Naive thymus-derived CD4-positive, alpha-beta T cell (primary cell): ENCODE data around the gene DNASE1. TPM values are rescaled to one million over a fixed set of nuclear protein-coding genes. Genes with fewer than 3 reads are reported as not detected.
A peak's percentile ranks its signal among the peaks of the same experiment; 100 is the strongest.
"Not testable (repeated sequence)": the region's sequence is repeated elsewhere in the genome, so short reads cannot be mapped to it uniquely, and the experiment has no call there.

ENCODE experiments used
- ATAC-seq: fragments of 150-1000 bp; cut with Tn5 transposase; 2 replicates; pipeline ENCODE4 v1.10.0; 2021; ENCODE audit warnings: mild to moderate bottlenecking, moderate library complexity
- CTCF ChIA-PET: fragments of 350-600 bp; sonication (Branson Sonifier 250); formaldehyde crosslinking; loops from one replicate; lab custom pipeline; 2021; ENCODE audit warnings: antibody characterized with exemption; lab: Charles Lee
- POLR2A ChIA-PET: fragments of 350-600 bp; sonication (Branson Sonifier 250); formaldehyde crosslinking; loops from one replicate; lab custom pipeline; 2021; ENCODE audit warnings: antibody characterized with exemption, inconsistent platforms; lab: Charles Lee
- DNase-seq, 9 donors: peaks; one replicate each; pipeline versions ENCODE4 v3.0.0 to v3.0.0-alpha.2; 2020 to 2022; ENCODE audit warnings: mixed read lengths in 1 of 9
- H3K27ac ChIP-seq: one replicate; pipeline ENCODE4 v1.7.0; 2013; ENCODE audit warnings: mild to moderate bottlenecking, low read depth, low read length, moderate library complexity
- H3K27me3 ChIP-seq, 2 donors: one replicate each; pipeline ENCODE4 v1.7.0; 2013; ENCODE audit warnings: low read length in 2 of 2, mild to moderate bottlenecking in 2 of 2, moderate library complexity in 2 of 2; ENCODE audit not compliant: control insufficient read depth in 2 of 2, insufficient read depth in 2 of 2
- H3K36me3 ChIP-seq, 3 experiments: 1 replicate in 2 of 3; 2 replicates in 1 of 3; pipeline ENCODE4 v1.7.0; 2013; ENCODE audit warnings: low read length in 3 of 3, mild to moderate bottlenecking in 3 of 3, moderate library complexity in 1 of 3; ENCODE audit not compliant: insufficient read depth in 3 of 3, control insufficient read depth in 2 of 3
- H3K4me1 ChIP-seq, 2 donors: one replicate each; pipeline ENCODE4 v1.7.0; 2013; ENCODE audit warnings: low read length in 2 of 2, mild to moderate bottlenecking in 2 of 2, moderate library complexity in 1 of 2; ENCODE audit not compliant: control insufficient read depth in 2 of 2, insufficient read depth in 2 of 2
- H3K4me3 ChIP-seq: 2 replicates; pipeline ENCODE4 v1.7.0; 2013; ENCODE audit warnings: mild to moderate bottlenecking, low read length
- H3K9me3 ChIP-seq, 3 experiments: 1 replicate in 2 of 3; 2 replicates in 1 of 3; pipeline ENCODE4 v1.7.0; 2013; ENCODE audit warnings: low read length in 3 of 3; ENCODE audit not compliant: control insufficient read depth in 2 of 3
- H3K27ac Mint-ChIP-seq, 9 donors: one replicate each; pipeline ENCODE4 v1.8.0; 2020 to 2022; ENCODE audit warnings: mixed read lengths in 9 of 9, mild to moderate bottlenecking in 8 of 9, moderate library complexity in 5 of 9, inconsistent platforms in 2 of 9
- H3K27me3 Mint-ChIP-seq, 5 donors: one replicate each; pipeline ENCODE4 v1.8.0; 2021 to 2022; ENCODE audit warnings: mixed read lengths in 5 of 5, mild to moderate bottlenecking in 1 of 5
- H3K36me3 Mint-ChIP-seq, 5 donors: one replicate each; pipeline ENCODE4 v1.8.0; 2020 to 2022; ENCODE audit warnings: mixed read lengths in 5 of 5, mild to moderate bottlenecking in 3 of 5, inconsistent platforms in 1 of 5
- H3K4me1 Mint-ChIP-seq, 7 donors: one replicate each; pipeline ENCODE4 v1.8.0; 2020 to 2022; ENCODE audit warnings: mixed read lengths in 7 of 7, mild to moderate bottlenecking in 3 of 7, inconsistent platforms in 1 of 7
- H3K4me3 Mint-ChIP-seq, 10 donors: one replicate each; pipeline ENCODE4 v1.8.0; 2020 to 2022; ENCODE audit warnings: mild to moderate bottlenecking in 10 of 10, mixed read lengths in 10 of 10, moderate library complexity in 6 of 10, inconsistent platforms in 2 of 10
- H3K9me3 Mint-ChIP-seq, 11 donors: one replicate each; pipeline ENCODE4 v1.8.0; 2020 to 2022; ENCODE audit warnings: mixed read lengths in 11 of 11, mild to moderate bottlenecking in 4 of 11, inconsistent platforms in 1 of 11, moderate library complexity in 1 of 11
- intact Hi-C, 2 donors: fragments of 100-400 bp; cut with micrococcal nuclease; formaldehyde crosslinking; loops; one replicate each; pipeline ENCODE4 v1.15.1; 2023
- polyA plus RNA-seq, 2 donors: library from polyadenylated mRNA; unstranded; fragments of 300-500 nt; fragmentation: Illumina TruSeq; gene quantifications; one replicate each; pipeline ENCODE4 v1.2.3, GENCODE V29; 2021
- total RNA-seq, 6 experiments: library from RNA in 5 of 6; stranded (reverse) in 5 of 6; gene quantifications; 1 replicate in 5 of 6; 2 replicates in 1 of 6; pipeline ENCODE4 v1.2.3 and lab custom pipeline; 2021 to 2026

Gene DNASE1
- total and polyA plus RNA-seq, 7 experiments from 2014 or later = 5.6 to 59.6 (median 35.9) TPM

GRCh38 chr16:3655030-3655395 lies 522 bp downstream of the DNASE1 start:
- POLR2A ChIA-PET = no interaction called here
- no peak for ATAC-seq
- no peak overlapping the region for H3K4me3 ChIP-seq
- H3K36me3 ChIP-seq = peaks cover 0 to 73% (median 10%) of the 10 kb centered on the region in 3 experiments
- Mint-ChIP-seq H3K4me3 (no peak overlapping the region), H3K4me1 (peaks cover 0 to 16% (median 4%) of the 10 kb centered on the region in 7 donors), H3K27me3 (no peaks in the 10 kb centered on the region), H3K27ac (peak overlapping the region in 1 of 9 donors; percentile 86), H3K9me3 (no peaks in the 10 kb centered on the region), H3K36me3 (peaks cover 0 to 23% (median 4%) of the 10 kb centered on the region in 5 donors)
- H3K4me1 ChIP-seq = no peaks in the 10 kb centered on the region
- no peak overlapping the region for H3K27ac ChIP-seq
- CTCF ChIA-PET = interaction anchor here (1.0 kb wide), 1 partner anchor 228 kb away, joined by 3 read pairs; no protein-coding TSS in a partner anchor
- no peaks in the 10 kb centered on the region for H3K27me3 ChIP-seq
- intact Hi-C loops = no loop called here
- no peaks in the 10 kb centered on the region for H3K9me3 ChIP-seq
- no peak for DNase-seq

- Mint-ChIP-seq H3K4me1 (peaks cover 0 to 16% (median 4%) of the 10 kb centered on the region in 7 donors), H3K36me3 (peaks cover 0 to 24% (median 4%) of the 10 kb centered on the region in 5 donors), H3K27ac (peak overlapping the region in 2 of 9 donors; percentile 51 to 86), H3K4me3 (no peak overlapping the region), H3K9me3 (no peaks in the 10 kb centered on the region), H3K27me3 (no peaks in the 10 kb centered on the region)
- H3K9me3 ChIP-seq = no peaks in the 10 kb centered on the region
- no peak overlapping the region for H3K27ac ChIP-seq
- H3K27me3 ChIP-seq = no peaks in the 10 kb centered on the region
- POLR2A ChIA-PET = no interaction called here
- H3K36me3 ChIP-seq = peaks cover 0 to 78% (median 10%) of the 10 kb centered on the region in 3 experiments
- intact Hi-C loops = no loop called here
- DNase-seq = no peak
- no peaks in the 10 kb centered on the region for H3K4me1 ChIP-seq
- ATAC-seq = no peak
- H3K4me3 ChIP-seq = no peak overlapping the region
- CTCF ChIA-PET = interaction anchor here (1.0 kb wide), 1 partner anchor 228 kb away, joined by 3 read pairs; no protein-coding TSS in a partner anchor
Measured at GRCh38 chr16:3655396-3656159, 1.1 kb downstream of the DNASE1 start.

- H3K4me1 ChIP-seq, H3K27me3 Mint-ChIP-seq, H3K27ac ChIP-seq, H3K9me3 ChIP-seq, H3K4me3 ChIP-seq, ATAC-seq, intact Hi-C loops, DNase-seq, H3K27ac Mint-ChIP-seq, H3K9me3 Mint-ChIP-seq, H3K27me3 ChIP-seq, POLR2A ChIA-PET, H3K4me3 Mint-ChIP-seq: not testable (repeated sequence)
- H3K36me3 Mint-ChIP-seq = peaks cover 0 to 29% (median 5%) of the 10 kb centered on the region in 5 donors
- CTCF ChIA-PET = interaction anchor here (1.0 kb wide), 1 partner anchor 227 kb away, joined by 3 read pairs; no protein-coding TSS in a partner anchor
- H3K4me1 Mint-ChIP-seq = peaks cover 0 to 17% (median 4%) of the 10 kb centered on the region in 7 donors
- peaks cover 0 to 79% (median 10%) of the 10 kb centered on the region in 3 experiments for H3K36me3 ChIP-seq
Measured at GRCh38 chr16:3656160-3656490, 1.6 kb downstream of the DNASE1 start.

- H3K4me1 Mint-ChIP-seq = peaks cover 0 to 19% (median 4%) of the 10 kb centered on the region in 7 donors
- H3K27ac Mint-ChIP-seq = peak overlapping the region in 5 of 9 donors; percentile 22 to 79 (median 43)
- Histone ChIP-seq H3K4me3 (no peak overlapping the region), H3K4me1 (no peaks in the 10 kb centered on the region), H3K9me3 (no peaks in the 10 kb centered on the region), H3K36me3 (peaks cover 0 to 79% (median 10%) of the 10 kb centered on the region in 3 experiments), H3K27me3 (no peaks in the 10 kb centered on the region), H3K27ac (no peak overlapping the region)
- ATAC-seq = no peak
- ChIA-PET POLR2A (no interaction called here), CTCF (no interaction called here)
- no peaks in the 10 kb centered on the region for H3K27me3 Mint-ChIP-seq
- intact Hi-C loops = no loop called here
- no peak for DNase-seq
- no peaks in the 10 kb centered on the region for H3K9me3 Mint-ChIP-seq
- H3K36me3 Mint-ChIP-seq = peaks cover 0 to 32% (median 6%) of the 10 kb centered on the region in 5 donors
- no peak overlapping the region for H3K4me3 Mint-ChIP-seq
Measured at GRCh38 chr16:3656491-3657468, 2.3 kb downstream of the DNASE1 start.

GRCh38 chr16:3659251-3659650 lies 4.8 kb downstream of the DNASE1 start:
- POLR2A ChIA-PET = no interaction called here
- ATAC-seq (no peak), DNase-seq (no peak)
- intact Hi-C loops = no loop called here
- Histone ChIP-seq H3K27ac (no peak overlapping the region), H3K9me3 (no peaks in the 10 kb centered on the region), H3K4me1 (no peaks in the 10 kb centered on the region), H3K36me3 (peaks cover 0 to 92% (median 14%) of the 10 kb centered on the region in 3 experiments), H3K27me3 (no peaks in the 10 kb centered on the region), H3K4me3 (no peak overlapping the region)
- peaks cover 0 to 14% (median under 1%) of the 10 kb centered on the region in 7 donors for H3K4me1 Mint-ChIP-seq
- H3K36me3 Mint-ChIP-seq = peaks cover 0 to 40% (median 8%) of the 10 kb centered on the region in 5 donors
- CTCF ChIA-PET = interaction anchor here (0.7 kb wide), 1 partner anchor 132 kb away, joined by 4 read pairs; no protein-coding TSS in a partner anchor
- H3K9me3 Mint-ChIP-seq = no peaks in the 10 kb centered on the region
- H3K27me3 Mint-ChIP-seq = no peaks in the 10 kb centered on the region
- H3K27ac Mint-ChIP-seq = peak overlapping the region in 3 of 9 donors; percentile 32 to 54 (median 39)
- H3K4me3 Mint-ChIP-seq = no peak overlapping the region

- Mint-ChIP-seq H3K4me3 (no peak overlapping the region), H3K4me1 (peaks cover 14 to 28% (median 16%) of the 10 kb centered on the region in 7 donors), H3K36me3 (peaks cover 0 to 40% (median 9%) of the 10 kb centered on the region in 5 donors), H3K27ac (peak overlapping the region in 4 of 9 donors; percentile 5 to 71 (median 56)), H3K27me3 (no peaks in the 10 kb centered on the region), H3K9me3 (no peaks in the 10 kb centered on the region)
- H3K36me3 ChIP-seq = peaks cover 0 to 89% (median 14%) of the 10 kb centered on the region in 3 experiments
- H3K9me3 ChIP-seq = no peaks in the 10 kb centered on the region
- POLR2A ChIA-PET = no interaction called here
- ATAC-seq (no peak), DNase-seq (no peak)
- intact Hi-C loops = loop anchor here in 1 of 2 donors (5.0 kb wide), 1 partner anchor 34 kb away; no protein-coding TSS in a partner anchor
- H3K27me3 ChIP-seq = no peaks in the 10 kb centered on the region
- H3K4me1 ChIP-seq = peaks cover 9 to 12% of the 10 kb centered on the region in 2 donors
- H3K27ac ChIP-seq = no peak overlapping the region
- CTCF ChIA-PET = no interaction called here
- no peak overlapping the region for H3K4me3 ChIP-seq
Measured at GRCh38 chr16:3661311-3661710, 6.8 kb downstream of the DNASE1 start.
